Thyroid gland (tissue), 4 donors: ENCODE data around the gene PPHLN1. TPM values are rescaled to one million over a fixed set of nuclear protein-coding genes. Genes with fewer than 3 reads are reported as not detected.

Experiments used
- DNase-seq, 2 donors: peaks; one replicate each; pipeline ENCODE4 v3.0.0-alpha.2; 2019
- H3K27ac ChIP-seq, 3 donors: fragments of 200-600 bp; sonication (generic); 1 replicate in 2 of 3; 2 replicates in 1 of 3; pipeline ENCODE4 v1.5.1; 2016 to 2019; ENCODE audit warnings: mild to moderate bottlenecking in 1 of 3, moderate library complexity in 1 of 3
- H3K27me3 ChIP-seq: fragments of 200-600 bp; sonication (generic); one replicate; pipeline ENCODE4 v1.5.1; 2019
- H3K36me3 ChIP-seq, 2 donors: fragments of 200-600 bp; sonication (generic); one replicate each; pipeline ENCODE4 v1.5.1; 2016 to 2019
- H3K4me1 ChIP-seq, 2 donors: fragments of 200-600 bp; sonication (generic); one replicate each; pipeline ENCODE4 v1.5.1; 2017 to 2019
- H3K4me3 ChIP-seq, 3 donors: fragments of 200-600 bp; sonication (generic); replicated peaks in 1 of 3; 1 replicate in 2 of 3; 2 replicates in 1 of 3; pipeline ENCODE4 v1.5.1; 2016; ENCODE audit warnings: mild to moderate bottlenecking in 1 of 3
- H3K9me3 ChIP-seq: fragments of 200-600 bp; sonication (generic); one replicate; pipeline ENCODE4 v1.5.1; 2017
- CTCF ChIP-seq, 6 experiments: fragments of 200-600 bp in 3 of 6; fragments of 450-650 bp in 3 of 6; sonication (generic) in 3 of 6; IDR thresholded peaks; one replicate each; pipeline ENCODE4 v1.5.1; 2016 to 2019; ENCODE audit warnings: antibody characterized with exemption in 6 of 6, mild to moderate bottlenecking in 2 of 6, inconsistent platforms in 1 of 6, moderate library complexity in 1 of 6
- POLR2A ChIP-seq, 2 donors: fragments of 450-650 bp; IDR thresholded peaks; one replicate each; pipeline ENCODE4 v1.6.1; 2017; ENCODE audit warnings: antibody characterized with exemption in 2 of 2, mild to moderate bottlenecking in 2 of 2, moderate library complexity in 1 of 2
- WGBS, 2 donors: methylation state at CpG; one replicate each; pipeline ENCODE4 v1.1.5; 2017; 5-methylcytosine and 5-hydroxymethylcytosine counted together
- intact Hi-C: fragments of 100-400 bp; cut with DNase I; formaldehyde crosslinking; loops from one replicate; pipeline ENCODE4 v1.15.1; 2023
- total RNA-seq, 4 donors: library from RNA; depleted of rRNA; stranded (reverse); fragments of >200 nt; gene quantifications; one replicate each; pipeline ENCODE4 v1.2.3, GENCODE V29; 2016

PPHLN1 gene
- total RNA-seq, result 10 to 100 TPM; 57.9 to 91.3 (median 66.3) TPM

GRCh38 chr12:42325653-42326474, at the start of gene PPHLN1, which contains the start of gene ZCRB1:
TSS of gene PPHLN1 (plus strand) at chr12:42326167. CDS start at chr12:42335903, 9,736 bp downstream.
TSS of gene ZCRB1 (minus strand) at chr12:42326094. CDS start at chr12:42324102, 1,992 bp downstream.
- WGBS, 2 donors, result 0% methylated on average over 34 to 46 of the region's 55 CpGs
- H3K27ac ChIP-seq, result peak within 1 kb of the TSS; percentile 77 to 93 (median 86)
- TF ChIP-seq CTCF (IDR thresholded peaks at IDR 0.05) (no peak), POLR2A (IDR thresholded peaks at IDR 0.05) (peak in 1 of 2 donors; percentile 78)
- peaks cover 0 to 5% of the 10 kb centered on the region in 2 donors for H3K36me3 ChIP-seq
- peak; percentile 81 to 84 for DNase-seq
- intact Hi-C loops, result loop anchor here (5.0 kb wide), 1 partner anchor 89 kb away; the partner anchor contains the start of gene YAF2
- peak within 1 kb of the TSS; percentile 58 to 87 (median 61) for H3K4me3 ChIP-seq
- H3K9me3 ChIP-seq, result no peaks in the 10 kb centered on the region
- no peaks in the 10 kb centered on the region for H3K27me3 ChIP-seq
- peaks cover 15 to 18% of the 10 kb centered on the region in 2 donors for H3K4me1 ChIP-seq

- intact Hi-C loops, result no loop called here
- DNase-seq, result no peak
- Histone ChIP-seq H3K27me3 (no peaks in the 10 kb centered on the region), H3K4me1 (no peaks in the 10 kb centered on the region), H3K36me3 (no peaks in the 10 kb centered on the region), H3K27ac (no peak overlapping the region), H3K4me3 (no peak overlapping the region), H3K9me3 (no peaks in the 10 kb centered on the region)
- WGBS, 2 donors, result 78 to 83% methylated on average over 6 of the region's 6 CpGs
- TF ChIP-seq POLR2A (IDR thresholded peaks at IDR 0.05), result no peak
- no peak for TF ChIP-seq CTCF (IDR thresholded peaks at IDR 0.05)
Observed at GRCh38 chr12:42277396-42278127, 48.4 kb upstream of the PPHLN1 start.

GRCh38 chr12:42278128-42278510, 47.8 kb upstream of the PPHLN1 start:
- no peak for TF ChIP-seq CTCF (IDR thresholded peaks at IDR 0.05)
- TF ChIP-seq POLR2A (IDR thresholded peaks at IDR 0.05), result no peak
- no peaks in the 10 kb centered on the region for H3K36me3 ChIP-seq
- H3K27ac ChIP-seq, result no peak overlapping the region
- H3K4me3 ChIP-seq, result no peak overlapping the region
- H3K9me3 ChIP-seq, result no peaks in the 10 kb centered on the region
- intact Hi-C loops, result no loop called here
- no peak for DNase-seq
- H3K27me3 ChIP-seq, result no peaks in the 10 kb centered on the region
- no peaks in the 10 kb centered on the region for H3K4me1 ChIP-seq

- Histone ChIP-seq H3K9me3 (no peaks in the 10 kb centered on the region), H3K27ac (no peak overlapping the region), H3K4me1 (no peaks in the 10 kb centered on the region), H3K27me3 (no peaks in the 10 kb centered on the region), H3K4me3 (no peak overlapping the region), H3K36me3 (no peaks in the 10 kb centered on the region)
- intact Hi-C loops, result no loop called here
- 40 to 50% methylated on average over 3 of the region's 3 CpGs for WGBS, 2 donors
- DNase-seq, result no peak
- no peak for TF ChIP-seq CTCF (IDR thresholded peaks at IDR 0.05)
- no peak for TF ChIP-seq POLR2A (IDR thresholded peaks at IDR 0.05)
Observed at GRCh38 chr12:42281278-42281677, 44.7 kb upstream of the PPHLN1 start.

- no peak for TF ChIP-seq CTCF (IDR thresholded peaks at IDR 0.05)
- no peak for TF ChIP-seq POLR2A (IDR thresholded peaks at IDR 0.05)
- H3K27ac ChIP-seq, result no peak overlapping the region
- DNase-seq, result no peak
- no peaks in the 10 kb centered on the region for H3K9me3 ChIP-seq
- 73% methylated on average over 3 of the region's 3 CpGs for WGBS, 2 donors
- no peaks in the 10 kb centered on the region for H3K36me3 ChIP-seq
- H3K27me3 ChIP-seq, result no peaks in the 10 kb centered on the region
- no peaks in the 10 kb centered on the region for H3K4me1 ChIP-seq
- H3K4me3 ChIP-seq, result no peak overlapping the region
- intact Hi-C loops, result no loop called here
Observed at GRCh38 chr12:42281844-42282243, 44.1 kb upstream of the PPHLN1 start.
